Stimulated activated CD8-positive, alpha-beta memory T cell treated with anti-CD3 and anti-CD28 coated beads, Interleukin-15, amount 100 ng/mL, for 48 hours (primary cell): ENCODE results near the gene THADA.
"Not testable (repeated sequence)": the region's sequence is repeated elsewhere in the genome, so short reads cannot be mapped to it uniquely, and the experiment has no call there.

Experiments used
- DNase-seq, 2 donors: peaks; one replicate each; pipeline ENCODE4 v3.0.0-alpha.2; 2020; ENCODE audit warnings: low read depth in 2 of 2

Gene THADA

DNA sequence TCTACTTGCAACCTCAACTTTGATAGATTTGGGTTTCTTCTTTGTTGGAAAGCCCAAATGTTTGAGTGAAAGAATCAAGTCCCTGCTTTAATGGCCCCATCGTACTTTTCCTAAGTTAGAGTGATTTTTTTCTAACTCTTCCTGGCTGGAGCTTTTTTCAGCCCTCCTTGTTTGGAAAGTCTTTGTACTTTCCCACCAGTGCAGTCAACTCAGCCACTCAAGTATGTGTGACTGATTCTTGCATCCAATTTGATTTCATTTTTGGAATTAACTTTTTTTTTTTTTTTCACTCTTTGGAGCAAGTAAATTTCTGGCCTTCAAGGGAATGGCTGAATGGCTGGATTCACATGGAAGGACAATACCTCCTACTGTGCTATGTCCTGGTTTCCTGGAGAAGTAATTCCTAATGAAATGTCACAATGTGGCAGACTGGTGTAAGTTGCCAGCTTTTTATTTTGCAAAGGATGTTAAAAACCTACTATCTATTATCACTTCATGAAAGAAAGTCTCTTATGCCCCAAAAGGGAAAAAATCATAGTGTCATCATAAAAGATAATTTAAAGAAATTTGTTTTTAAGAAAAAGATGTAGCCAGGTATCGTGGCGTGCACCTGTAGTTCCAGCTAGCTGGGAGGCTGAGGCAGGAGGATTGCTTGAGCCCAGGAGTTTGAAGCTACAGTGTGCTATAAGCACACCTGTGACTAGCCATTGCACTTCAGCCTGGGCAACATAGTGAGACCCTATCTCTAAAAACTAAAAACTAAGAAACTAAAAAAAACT is 293.5 kb downstream of the THADA start:
- no peak for DNase-seq

GRCh38 chr2:43300781-43301583 is 294.9 kb downstream of the THADA start:
- DNase-seq, result no peak

GRCh38 chr2:43300222-43300621 is 295.6 kb downstream of the THADA start:
- no peak for DNase-seq

GRCh38 chr2:43298500-43298899 is 297.3 kb downstream of the THADA start:
- no peak for DNase-seq

GRCh38 chr2:43297740-43298139 is 298.1 kb downstream of the THADA start:
- DNase-seq, result not testable (repeated sequence)

GRCh38 chr2:43294973-43295603 is 300.8 kb downstream of the THADA start:
- DNase-seq, result no peak

GRCh38 chr2:43293744-43294695 is 301.8 kb downstream of the THADA start:
- DNase-seq, result peak; percentile 19 to 35

DNA sequence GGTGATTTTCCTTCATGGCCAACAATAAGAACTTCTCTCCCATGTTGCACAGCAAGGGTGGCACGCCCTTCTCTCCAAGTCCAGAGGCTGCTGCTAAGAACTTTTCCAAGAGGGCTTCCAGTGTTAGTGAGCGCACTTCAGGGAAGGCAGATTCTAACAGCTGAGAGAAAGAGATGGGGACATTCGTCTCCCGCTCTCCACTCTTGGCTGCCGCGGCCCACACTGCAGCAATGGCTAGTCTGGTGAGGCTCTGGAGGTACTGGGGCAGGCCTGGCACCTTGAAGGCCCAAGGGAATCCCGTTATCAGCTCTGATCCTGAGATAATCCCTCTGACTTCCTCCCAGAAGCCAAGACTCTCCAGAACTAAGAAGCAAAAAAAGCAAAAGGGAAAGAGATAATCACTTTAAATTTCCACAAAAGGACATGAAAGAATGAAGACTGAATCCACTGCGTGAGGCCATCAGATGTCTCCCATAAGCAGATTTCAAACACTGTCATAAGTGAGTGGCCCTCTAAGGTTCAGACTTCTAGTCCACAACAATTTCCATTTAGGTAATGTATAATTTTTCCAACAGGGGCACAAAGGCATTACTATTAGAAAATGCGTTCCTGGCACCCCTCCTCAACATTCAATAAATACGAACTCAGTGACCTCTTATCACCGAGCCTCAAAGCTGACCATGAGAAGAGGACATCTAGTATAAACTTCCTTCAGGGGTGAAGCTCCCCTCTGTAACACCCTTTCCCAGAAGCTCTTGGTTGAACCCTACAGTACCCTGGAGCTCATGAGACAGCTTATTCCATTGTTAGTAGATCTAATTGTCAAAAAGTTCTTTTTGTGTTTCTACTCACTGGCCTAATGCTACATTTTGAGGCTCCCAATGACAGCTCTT is 302.7 kb downstream of the THADA start:
- DNase-seq, result no peak

DNA sequence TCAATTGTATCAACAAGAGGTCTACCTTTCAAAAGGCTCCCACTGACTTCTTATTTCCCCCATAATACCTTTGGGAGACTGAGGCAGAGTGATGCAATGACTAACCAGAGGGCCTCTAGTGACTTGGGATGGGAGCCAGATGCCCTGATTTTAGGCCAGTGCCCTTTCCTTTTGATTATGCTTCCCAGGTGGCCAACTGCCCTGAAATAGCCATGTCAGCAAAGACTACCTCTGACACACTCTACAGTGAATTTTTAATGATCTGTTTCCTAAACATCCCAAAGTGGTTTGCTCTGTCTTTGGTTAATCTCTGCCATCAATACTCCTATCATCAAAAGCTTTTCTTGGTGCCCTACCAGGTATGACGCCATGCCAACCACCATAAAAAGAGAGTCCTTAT is 303.5 kb downstream of the THADA start:
- DNase-seq, result no peak

GRCh38 chr2:43289331-43289730 is 306.5 kb downstream of the THADA start:
- no peak for DNase-seq

GRCh38 chr2:43288417-43289305 is 307.2 kb downstream of the THADA start:
- no peak for DNase-seq

GRCh38 chr2:43285987-43286386 is 309.9 kb downstream of the THADA start:
- DNase-seq, result no peak

- DNase-seq, result no peak
Measured at GRCh38 chr2:43284967-43285366, 310.9 kb downstream of the THADA start.

DNA sequence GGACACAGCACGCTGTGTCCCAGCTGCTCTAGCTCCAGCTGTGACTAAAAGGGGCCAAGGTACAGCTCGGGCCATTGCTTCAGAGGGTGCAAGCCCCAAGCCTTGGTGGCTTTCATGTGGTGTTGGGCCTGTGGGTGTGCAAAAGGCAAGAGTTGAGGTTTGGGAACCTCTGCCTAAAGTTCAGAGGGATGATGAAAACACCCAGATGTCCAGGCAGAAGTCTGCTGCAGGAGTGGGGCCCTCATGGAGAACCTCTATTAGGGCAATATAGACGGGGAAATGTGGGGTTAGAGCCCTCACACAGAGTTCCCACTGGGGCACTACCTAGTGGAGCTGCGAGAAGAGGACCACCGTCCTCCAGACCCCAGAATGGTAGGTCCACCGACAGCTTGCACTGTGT is 311.5 kb downstream of the THADA start:
- not testable (repeated sequence) for DNase-seq

GRCh38 chr2:43280994-43281393 is 314.8 kb downstream of the THADA start:
- DNase-seq, result no peak

- no peak for DNase-seq
Measured at GRCh38 chr2:43279317-43279840, 316.5 kb downstream of the THADA start.

DNA sequence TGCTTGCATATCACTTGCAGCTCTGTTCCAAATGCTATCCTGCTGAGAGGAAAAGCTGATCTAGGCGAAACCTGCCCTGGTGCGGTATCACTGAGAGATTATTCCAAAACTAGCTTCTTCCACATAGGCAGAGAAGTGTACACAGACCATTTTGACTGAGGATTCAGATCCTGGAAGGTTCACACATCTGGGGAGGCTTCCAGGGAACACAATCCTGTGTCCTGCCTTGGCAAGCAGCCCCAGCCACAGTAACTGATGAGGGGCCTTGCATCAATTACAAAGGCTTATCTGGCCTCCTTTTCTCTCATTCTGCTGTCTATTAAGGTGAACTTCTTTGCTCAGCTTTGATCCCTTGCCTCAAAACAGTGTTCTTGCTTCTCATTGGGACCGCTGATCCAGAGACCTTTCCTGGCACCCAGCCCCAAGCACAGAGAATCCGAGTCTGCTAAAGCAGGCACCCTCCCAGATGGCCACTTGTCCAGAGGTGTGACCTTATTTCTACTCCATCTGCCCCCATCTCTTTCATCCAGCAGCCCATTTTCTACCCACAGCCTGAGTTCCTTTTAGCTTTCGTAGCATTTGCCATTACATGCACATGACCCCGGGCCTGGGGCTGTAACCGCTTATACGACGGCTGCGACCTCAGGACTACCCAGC is 317.1 kb downstream of the THADA start:
- no peak for DNase-seq

DNA sequence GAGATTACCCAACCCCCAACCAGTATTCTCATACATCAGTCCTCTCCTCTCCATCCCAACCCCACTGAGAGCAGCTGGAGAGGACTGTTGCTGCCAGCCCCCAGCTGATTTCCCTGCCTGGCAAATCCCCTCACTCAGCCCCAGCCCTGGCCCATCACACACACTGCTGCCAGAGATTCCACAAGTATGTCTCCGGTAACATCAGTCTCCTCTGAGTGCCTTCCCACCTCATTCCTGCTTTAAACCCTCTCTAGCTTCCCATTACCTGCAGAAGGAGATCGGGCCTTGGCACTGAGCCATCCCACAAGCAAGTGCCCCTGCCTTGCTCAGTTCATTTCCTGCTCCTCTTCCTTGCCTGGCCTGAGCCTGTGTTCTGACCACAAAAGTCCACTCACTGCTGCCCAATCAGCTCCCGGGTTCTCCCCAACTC is 318.9 kb downstream of the THADA start:
- DNase-seq, result no peak
